Skeletal muscle cell (primary cell): Measurements from ENCODE around the gene RUFY4.

Source experiments
- DNase-seq: peaks from one replicate; pipeline ENCODE4 v3.0.0-alpha.2; 2010; ENCODE audit warnings: low read depth
- H3K4me3 ChIP-seq: 2 replicates; pipeline ENCODE4 v1.5.1; 2011; ENCODE audit warnings: low read depth, mild to moderate bottlenecking, control low read depth, low read length, moderate library complexity

The RUFY4 gene

GRCh38 chr2:218046238-218046637, 22.8 kb upstream of the RUFY4 start:
- no peak overlapping the region for H3K4me3 ChIP-seq
- DNase-seq, result no peak

GRCh38 chr2:218047536-218048225, 21.4 kb upstream of the RUFY4 start:
- DNase-seq, result no peak
- no peak overlapping the region for H3K4me3 ChIP-seq

GRCh38 chr2:218051903-218052302, 17.1 kb upstream of the RUFY4 start:
- H3K4me3 ChIP-seq, result no peak overlapping the region
- no peak for DNase-seq

- no peak overlapping the region for H3K4me3 ChIP-seq
- DNase-seq, result no peak
Observed at GRCh38 chr2:218059289-218059688, 9.8 kb upstream of the RUFY4 start.

- H3K4me3 ChIP-seq, result no peak overlapping the region
- DNase-seq, result no peak
Observed at GRCh38 chr2:218060118-218060517, 8.9 kb upstream of the RUFY4 start.

GRCh38 chr2:218060950-218061660, 7.9 kb upstream of the RUFY4 start:
- no peak for DNase-seq
- H3K4me3 ChIP-seq, result no peak overlapping the region

- DNase-seq, result no peak
- no peak overlapping the region for H3K4me3 ChIP-seq
Observed at GRCh38 chr2:218063486-218063885, 5.6 kb upstream of the RUFY4 start.

GRCh38 chr2:218063896-218064295, 5.2 kb upstream of the RUFY4 start:
- DNase-seq, result no peak
- H3K4me3 ChIP-seq, result no peak overlapping the region

GRCh38 chr2:218065239-218066006, 3.6 kb upstream of the RUFY4 start:
- H3K4me3 ChIP-seq, result no peak overlapping the region

GRCh38 chr2:218066926-218067515, 2.0 kb upstream of the RUFY4 start:
- no peak overlapping the region for H3K4me3 ChIP-seq
- DNase-seq, result no peak

More at GRCh38 chr2:218065239-218066006, 3.6 kb upstream of the RUFY4 start:
- no peak for DNase-seq

GRCh38 chr2:218067523-218067922, 1.5 kb upstream of the RUFY4 start:
- H3K4me3 ChIP-seq, result no peak overlapping the region
- DNase-seq, result no peak

- DNase-seq, result no peak
- H3K4me3 ChIP-seq, result no peak overlapping the region
Observed at GRCh38 chr2:218069606-218070300, 700 bp downstream of the RUFY4 start.

- no peak for DNase-seq
- no peak overlapping the region for H3K4me3 ChIP-seq
Observed at GRCh38 chr2:218070587-218070986, 1.5 kb downstream of the RUFY4 start.

- no peak for DNase-seq
- H3K4me3 ChIP-seq, result no peak overlapping the region
Observed at GRCh38 chr2:218071218-218071937, 2.3 kb downstream of the RUFY4 start.

- no peak overlapping the region for H3K4me3 ChIP-seq
- DNase-seq, result no peak
Observed at GRCh38 chr2:218072002-218072401, 2.9 kb downstream of the RUFY4 start.

GRCh38 chr2:218072478-218073024, 3.5 kb downstream of the RUFY4 start:
- DNase-seq, result no peak
- no peak overlapping the region for H3K4me3 ChIP-seq

- no peak overlapping the region for H3K4me3 ChIP-seq
- no peak for DNase-seq
Observed at GRCh38 chr2:218073185-218073584, 4.1 kb downstream of the RUFY4 start.

- no peak for DNase-seq
- H3K4me3 ChIP-seq, result no peak overlapping the region
Observed at GRCh38 chr2:218074031-218074430, 5.0 kb downstream of the RUFY4 start.
